ENCODE measurements around the gene KLHDC2.

GRCh38 chr14:49816844-49817243 lies 48.9 kb downstream of the KLHDC2 start:
- TF ChIP-seq GATA2 (IDR thresholded peaks at IDR 0.05; ENCODE audit: low read depth, low read length), result no peak
- no peak for TF ChIP-seq GATA3 (IDR thresholded peaks at IDR 0.05; ENCODE audit: low read depth, low read length)
